Activated CD4-positive, alpha-beta T cell treated with anti-CD3 and anti-CD28 coated beads, Interleukin-2, amount 10 ng/mL, durations not matched to agents 24 days and 14 days (primary cell): ENCODE measurements around the gene SIRPD. TPM values are rescaled to one million over a fixed set of nuclear protein-coding genes. Genes with fewer than 3 reads are reported as not detected.

Experiments
- total RNA-seq: library from RNA; stranded (reverse); gene quantifications from 2 replicates; pipeline ENCODE4 v1.2.3, GENCODE V29; 2022

SIRPD gene
- total RNA-seq, 1 donor from 2014 or later = not detected

Other genes starting within 250 kb of the SIRPD start
- gene SDCBP2, start 228.6 kb downstream of the SIRPD start, total RNA-seq = 2.0 and 3.0 TPM in 2 replicates
- gene FKBP1A, start 164.7 kb downstream of the SIRPD start, total RNA-seq = 291 and 292 TPM in 2 replicates
- 101 and 109 TPM in 2 replicates for gene NSFL1C, start 90.9 kb downstream of the SIRPD start, total RNA-seq
- not detected in 2 replicates for gene SIRPB2, start 66.3 kb downstream of the SIRPD start, total RNA-seq
- 0.82 and 2.8 TPM in 2 replicates for gene SIRPB1, start 62.3 kb upstream of the SIRPD start, total RNA-seq
- 33.8 and 34.3 TPM in 2 replicates for gene SIRPG, start 100.1 kb upstream of the SIRPD start, total RNA-seq